H1 (cell line): Measurements from ENCODE around the gene CRTC3. TPM values are rescaled to one million over a fixed set of nuclear protein-coding genes. Genes with fewer than 3 reads are reported as not detected.

Source experiments
- CTCF ChIA-PET: fragments of 300-600 bp; sonication (Branson Sonifier 250); formaldehyde crosslinking; loops from one replicate; lab custom pipeline; 2021; ENCODE audit not compliant: partially characterized antibody; lab: Charles Lee
- POLR2A ChIA-PET: fragments of 300-600 bp; sonication (Branson Sonifier 250); formaldehyde crosslinking; loops from one replicate; lab custom pipeline; 2021; ENCODE audit warnings: inconsistent platforms; ENCODE audit not compliant: partially characterized antibody; lab: Charles Lee
- DNase-seq, 2 experiments: peaks; one replicate each; pipeline versions ENCODE4 v3.0.0 to v3.0.0-alpha.2; 2010 to 2022; ENCODE audit warnings: low spot score in 2 of 2, low read depth in 1 of 2, mixed read lengths in 1 of 2
- FAIRE-seq: peaks from 2 replicates; lab custom pipeline; 2011; peaks lifted over from hg19 to GRCh38; lab: Jason Lieb, UNC
- H2AFZ ChIP-seq: 2 replicates; pipeline ENCODE4 v1.8.1; 2012; ENCODE audit warnings: low read length, inconsistent platforms
- H2AK5ac ChIP-seq: 2 replicates; pipeline ENCODE4 v1.6.1; 2013; ENCODE audit warnings: low read depth, low read length
- H2BK120ac ChIP-seq: replicated peaks from 2 replicates; pipeline ENCODE3; 2013; ENCODE audit warnings: low read depth, low read length, inconsistent platforms
- H2BK12ac ChIP-seq: 2 replicates; pipeline ENCODE4 v1.6.1; 2013; ENCODE audit warnings: low read depth, low read length
- H2BK15ac ChIP-seq: 2 replicates; pipeline ENCODE4 v1.6.1; 2013; ENCODE audit warnings: low read length
- H2BK20ac ChIP-seq: 2 replicates; pipeline ENCODE4 v1.6.1; 2013; ENCODE audit warnings: low read length
- H2BK5ac ChIP-seq: 2 replicates; pipeline ENCODE4 v1.6.1; 2013; ENCODE audit warnings: low read depth, low read length
- H3K14ac ChIP-seq: 2 replicates; pipeline ENCODE4 v1.6.1; 2013; ENCODE audit warnings: inconsistent platforms; ENCODE audit not compliant: insufficient read length
- H3K18ac ChIP-seq: 2 replicates; pipeline ENCODE4 v1.6.1; 2013; ENCODE audit warnings: low read length; ENCODE audit errors: extremely low read depth
- H3K23ac ChIP-seq: 2 replicates; pipeline ENCODE4 v1.6.1; 2013; ENCODE audit warnings: inconsistent platforms; ENCODE audit not compliant: insufficient read length
- H3K23me2 ChIP-seq: 2 replicates; pipeline ENCODE4 v1.6.1; 2013; ENCODE audit warnings: low read depth, low read length
- H3K27ac ChIP-seq: 2 replicates; pipeline ENCODE4 v1.6.1; 2011; ENCODE audit warnings: low read depth, low read length, inconsistent platforms
- H3K27me3 ChIP-seq, 4 experiments: replicated peaks in 1 of 4; 1 replicate in 1 of 4; 2 replicates in 3 of 4; pipeline versions ENCODE4 v1.6.1 to v1.8.1; 2011 to 2013; ENCODE audit warnings: low read length in 3 of 4, mild to moderate bottlenecking in 3 of 4, inconsistent platforms in 2 of 4, mixed read lengths in 2 of 4, moderate library complexity in 1 of 4; ENCODE audit not compliant: control insufficient read depth in 3 of 4, insufficient read depth in 3 of 4; ENCODE audit errors: extremely low read depth in 1 of 4
- H3K36me3 ChIP-seq, 4 experiments: 2 replicates each; pipeline versions ENCODE4 v1.6.1 to v1.8.1; 2011 to 2013; ENCODE audit warnings: mild to moderate bottlenecking in 4 of 4, low read length in 3 of 4, moderate library complexity in 2 of 4, control low read depth in 1 of 4, inconsistent platforms in 1 of 4; ENCODE audit not compliant: insufficient read depth in 4 of 4, control insufficient read depth in 2 of 4
- H3K4ac ChIP-seq: replicated peaks from 2 replicates; pipeline ENCODE3; 2013; ENCODE audit warnings: low read length, low read depth, mixed read lengths, inconsistent platforms; ENCODE audit not compliant: insufficient read length
- H3K4me1 ChIP-seq, 4 experiments: replicated peaks in 1 of 4; 1 replicate in 1 of 4; 2 replicates in 3 of 4; pipeline versions ENCODE4 v1.6.1 to v1.8.1; 2011 to 2013; ENCODE audit warnings: low read length in 3 of 4, inconsistent platforms in 2 of 4, mixed read lengths in 1 of 4; ENCODE audit not compliant: insufficient read depth in 4 of 4, control insufficient read depth in 3 of 4
- H3K4me2 ChIP-seq, 2 experiments: 2 replicates each; pipeline versions ENCODE4 v1.6.1 to v1.8.1; 2011 to 2013; ENCODE audit warnings: low read depth in 2 of 2, low read length in 2 of 2, control low read depth in 1 of 2, inconsistent platforms in 1 of 2, mild to moderate bottlenecking in 1 of 2; ENCODE audit not compliant: insufficient read depth in 1 of 2
- H3K4me3 ChIP-seq, 4 experiments: fragments of 200-600, 300-600 bp in 1 of 4; sonication (generic), shearing (Covaris generic), sonication (Bioruptor Twin) in 1 of 4; 2 replicates each; pipeline versions ENCODE4 v1.5.1 to v1.8.1; 2011 to 2016; ENCODE audit warnings: low read length in 4 of 4, low read depth in 3 of 4, control low read depth in 2 of 4, inconsistent platforms in 2 of 4, mild to moderate bottlenecking in 2 of 4, mixed read lengths in 1 of 4, moderate library complexity in 1 of 4; ENCODE audit not compliant: insufficient read depth in 2 of 4; ENCODE audit errors: extremely low read depth in 1 of 4
- H3K56ac ChIP-seq: replicated peaks from 2 replicates; pipeline ENCODE3; 2013; ENCODE audit warnings: low read depth, mild to moderate bottlenecking, mixed read lengths, low read length, inconsistent platforms; ENCODE audit not compliant: insufficient read length
- H3K79me1 ChIP-seq: 2 replicates; pipeline ENCODE4 v1.6.1; 2013; ENCODE audit warnings: low read depth, low read length, control low read depth
- H3K79me2 ChIP-seq, 2 experiments: 2 replicates each; pipeline versions ENCODE4 v1.6.1 to v1.8.1; 2012 to 2013; ENCODE audit warnings: low read length in 2 of 2, mild to moderate bottlenecking in 2 of 2, inconsistent platforms in 1 of 2; ENCODE audit not compliant: insufficient read depth in 2 of 2, control insufficient read depth in 1 of 2
- H3K9ac ChIP-seq, 4 experiments: replicated peaks in 1 of 4; 1 replicate in 1 of 4; 2 replicates in 3 of 4; pipeline versions ENCODE4 v1.6.1 to v1.8.1; 2011 to 2013; ENCODE audit warnings: low read depth in 3 of 4, low read length in 3 of 4, control low read depth in 2 of 4, mild to moderate bottlenecking in 2 of 4, moderate library complexity in 2 of 4, inconsistent platforms in 1 of 4; ENCODE audit errors: extremely low read depth in 1 of 4
- H3K9me3 ChIP-seq, 2 experiments: 2 replicates each; pipeline versions ENCODE4 v1.6.1 to v1.8.1; 2012 to 2013; ENCODE audit warnings: mild to moderate bottlenecking in 2 of 2, moderate library complexity in 2 of 2, control low read depth in 1 of 2, inconsistent platforms in 1 of 2, low read depth in 1 of 2, low read length in 1 of 2, mixed read lengths in 1 of 2; ENCODE audit not compliant: insufficient read depth in 2 of 2
- H4K20me1 ChIP-seq, 2 experiments: replicated peaks in 1 of 2; 2 replicates each; pipeline versions ENCODE3 to v1.8.1; 2011 to 2013; ENCODE audit warnings: inconsistent platforms in 2 of 2, low read length in 2 of 2, mild to moderate bottlenecking in 1 of 2; ENCODE audit not compliant: insufficient read depth in 2 of 2, control insufficient read depth in 1 of 2
- H4K5ac ChIP-seq: 2 replicates; pipeline ENCODE4 v1.6.1; 2013; ENCODE audit warnings: low read length, low read depth, mixed read lengths, inconsistent platforms; ENCODE audit not compliant: insufficient read length
- H4K8ac ChIP-seq: 2 replicates; pipeline ENCODE4 v1.8.0; 2013; ENCODE audit warnings: mild to moderate bottlenecking, moderate library complexity, low read length, inconsistent platforms; ENCODE audit not compliant: insufficient read depth; ENCODE audit errors: extremely low read depth
- H4K91ac ChIP-seq: replicated peaks from 2 replicates; pipeline ENCODE3; 2013; ENCODE audit warnings: low read length, mixed read lengths, inconsistent platforms; ENCODE audit not compliant: insufficient read length
- ASH2L ChIP-seq: fragments of 200-600, 300-600 bp; sonication (generic); IDR thresholded peaks from one replicate; pipeline ENCODE4 v1.7.1; 2017; ENCODE audit warnings: low read length
- CBX5 ChIP-seq: fragments of 300-800, 300-1000 bp; sonication (generic); IDR thresholded peaks from 2 replicates; pipeline ENCODE4 v1.7.1; 2016; ENCODE audit warnings: antibody characterized with exemption, low read length, low read depth
- CBX8 ChIP-seq: fragments of 300-800, 300-1000 bp; sonication (generic); IDR thresholded peaks from 2 replicates; pipeline ENCODE4 v1.7.1; 2016; ENCODE audit warnings: low read depth, low read length, borderline replicate concordance
- CHD1 ChIP-seq: IDR thresholded peaks from 2 replicates; pipeline ENCODE4 v1.6.1; 2012; ENCODE audit warnings: low read depth, low read length, improper control_type of control experiment
- CHD2 ChIP-seq: IDR thresholded peaks from 2 replicates; pipeline ENCODE4 v1.6.1; 2012; ENCODE audit warnings: low read length, improper control_type of control experiment
- HDAC6 ChIP-seq: IDR thresholded peaks from one replicate; pipeline ENCODE4 v1.7.1; 2012; ENCODE audit warnings: low read depth, mild to moderate bottlenecking, inconsistent platforms, low read length, moderate library complexity
- NANOG ChIP-seq: IDR thresholded peaks from 2 replicates; pipeline ENCODE4 v1.6.1; 2011; ENCODE audit warnings: low read length, low read depth, mild to moderate bottlenecking, inconsistent platforms; ENCODE audit not compliant: insufficient read depth, poor library complexity, severe bottlenecking
- SP4 ChIP-seq: IDR thresholded peaks from 2 replicates; pipeline ENCODE4 v1.6.1; 2012; ENCODE audit warnings: low read length, inconsistent platforms
- SRF ChIP-seq: IDR thresholded peaks from 2 replicates; pipeline ENCODE4 v1.6.1; 2011; ENCODE audit warnings: mild to moderate bottlenecking, low read depth, low read length, moderate library complexity
- SUZ12 ChIP-seq: fragments of 200-600 bp; sonication (generic); IDR thresholded peaks from 2 replicates; pipeline ENCODE4 v1.6.1; 2012; ENCODE audit warnings: mild to moderate bottlenecking, inconsistent platforms, low read length, moderate library complexity, mixed read lengths
- TAF7 ChIP-seq: optimal IDR thresholded peaks from 2 replicates; pipeline ENCODE3; 2011; ENCODE audit warnings: low read depth, mild to moderate bottlenecking, inconsistent platforms, low read length, moderate library complexity, borderline replicate concordance
- YY1 ChIP-seq: IDR thresholded peaks from 2 replicates; pipeline ENCODE4 v1.6.1; 2011; ENCODE audit warnings: low read depth, mild to moderate bottlenecking, low read length
- WGBS, 2 experiments: shearing (Covaris generic) in 1 of 2; methylation state at CpG; one replicate each; pipeline versions ENCODE4 v1.1.6 to v1.1.7; 2013 to 2015; ENCODE audit warnings: low lambda C conversion rate in 2 of 2, mixed read lengths in 2 of 2, inconsistent platforms in 1 of 2, low coverage in 1 of 2, missing lambda C conversion rate in 1 of 2; ENCODE audit not compliant: insufficient replicate concordance in 2 of 2, insufficient coverage in 1 of 2, insufficient read length in 1 of 2; ENCODE audit errors: extremely low coverage in 1 of 2, missing lambda C conversion rate in 1 of 2; 5-methylcytosine and 5-hydroxymethylcytosine counted together
- polyA plus RNA-seq, 7 experiments: library from polyadenylated mRNA; depleted of rRNA in 3 of 7; stranded (reverse) in 5 of 7; unstranded in 2 of 7; fragments of >200 nt in 5 of 7; fragments of 200-250 nt in 2 of 7; gene quantifications; 1 replicate in 5 of 7; 2 replicates in 1 of 7; 4 replicates in 1 of 7; pipeline versions ENCODE4 v1.2.1 to v1.2.3, GENCODE V29; 2011 to 2013; ENCODE audit warnings: missing spikeins in 2 of 7, mixed read lengths in 2 of 7
- total RNA-seq: library from RNA; stranded (reverse); fragmentation: NEBNext Ultra II Directional; extraction: Animal tissue kit (Norgen Biotek cat#: 25700); gene quantifications from 2 replicates; pipeline ENCODE4 v1.2.1, GENCODE V29; 2021
- TF ChIP-seq, protein P1 (sequence below): IDR thresholded peaks from 2 replicates; pipeline ENCODE4 v1.6.1; 2011; ENCODE audit warnings: low read depth, mild to moderate bottlenecking, low read length; ENCODE audit not compliant: insufficient read depth

Gene CRTC3
- total and polyA plus RNA-seq, 2 of the 8 experiments (the other 6 are each of a cell fraction or from before 2014, with no cell fraction given) = 5.0 to 5.3 TPM

DNA sequence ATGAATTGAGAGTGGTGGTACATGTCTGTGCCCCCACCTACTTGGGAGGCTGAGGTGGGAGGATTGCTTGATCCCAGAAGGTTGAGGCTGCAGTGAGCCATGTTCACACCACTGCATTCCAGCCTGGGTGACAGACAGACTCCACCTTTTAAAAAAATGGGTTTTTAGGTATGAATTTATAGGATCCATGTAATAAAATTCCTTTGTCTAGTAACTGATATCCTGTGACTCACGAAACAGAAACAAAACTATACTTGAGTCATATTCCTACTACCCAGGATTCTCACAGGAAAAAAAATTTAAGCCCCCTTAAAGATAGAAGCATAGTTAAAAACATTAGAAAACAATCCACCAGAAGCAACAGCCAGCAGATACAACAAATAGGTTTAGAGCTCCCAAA lies 10.0 kb upstream of the CRTC3 start:
- H3K27ac ChIP-seq = no peak overlapping the region
- CTCF ChIA-PET = interaction anchor here (0.6 to 1.5 kb wide), 5 partner anchors 9 to 362 kb away, joined by 3 to 6 read pairs (median 4); no protein-coding TSS in a partner anchor
- TF ChIP-seq CHD2 (no peak), CBX5 (no peak), CBX8 (no peak), CHD1 (no peak), TAF7 (no peak), ASH2L (no peak), SP4 (no peak), SRF (no peak), SUZ12 (no peak), NANOG (no peak), YY1 (no peak), HDAC6 (no peak)
- TF ChIP-seq, protein P1, sequence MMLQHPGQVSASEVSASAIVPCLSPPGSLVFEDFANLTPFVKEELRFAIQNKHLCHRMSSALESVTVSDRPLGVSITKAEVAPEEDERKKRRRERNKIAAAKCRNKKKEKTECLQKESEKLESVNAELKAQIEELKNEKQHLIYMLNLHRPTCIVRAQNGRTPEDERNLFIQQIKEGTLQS = no peak

More for the DNA sequence above, 10.0 kb upstream of the CRTC3 start:
- POLR2A ChIA-PET = no interaction called here
- 83% methylated on average over 1 of the region's 1 CpG; no CpG with 5 or more reads in 1 of the 2 experiments for WGBS, 2 experiments
- DNase-seq (no peak), FAIRE-seq (no peak)
- no peak overlapping the region for H2BK15ac ChIP-seq
- no peak overlapping the region for H3K4me2 ChIP-seq
- H4K91ac ChIP-seq = no peak overlapping the region
- no peak overlapping the region for H2BK5ac ChIP-seq
- no peak overlapping the region for H3K4me3 ChIP-seq
- no peak overlapping the region for H4K8ac ChIP-seq
- H3K27me3 ChIP-seq = no peaks in the 10 kb centered on the region
- H3K18ac ChIP-seq = no peak overlapping the region
- H3K79me2 ChIP-seq = no peaks in the 10 kb centered on the region
- H3K23ac ChIP-seq = no peak overlapping the region
- H2BK12ac ChIP-seq = no peak overlapping the region
- H3K79me1 ChIP-seq = no peaks in the 10 kb centered on the region
- H3K14ac ChIP-seq = no peak overlapping the region
- no peaks in the 10 kb centered on the region for H3K9me3 ChIP-seq
- H2BK120ac ChIP-seq = no peak overlapping the region
- no peaks in the 10 kb centered on the region for H3K4me1 ChIP-seq
- H2BK20ac ChIP-seq = no peak overlapping the region
- H3K9ac ChIP-seq = no peak overlapping the region
- peaks cover 2% of the 10 kb centered on the region; the same call in 1 of the 2 replicates for H3K23me2 ChIP-seq
- H4K20me1 ChIP-seq = no peaks in the 10 kb centered on the region
- H2AFZ ChIP-seq = no peak overlapping the region
- no peak overlapping the region for H4K5ac ChIP-seq
- no peak overlapping the region for H2AK5ac ChIP-seq
- no peak overlapping the region for H3K56ac ChIP-seq
- H3K36me3 ChIP-seq = no peaks in the 10 kb centered on the region
- H3K4ac ChIP-seq = no peak overlapping the region
